ENCODE measurements around the gene PRKG1.
"Not testable (repeated sequence)": the region's sequence is repeated elsewhere in the genome, so short reads cannot be mapped to it uniquely, and the experiment has no call there.

The PRKG1 gene

GRCh38 chr10:51119441-51119840 is 45.2 kb downstream of the PRKG1 start:
- DNase-seq: no peak

- no peak for DNase-seq
Observed at GRCh38 chr10:51121861-51122260, 47.6 kb downstream of the PRKG1 start.

- DNase-seq: no peak
Observed at GRCh38 chr10:51124852-51125251, 50.6 kb downstream of the PRKG1 start.

- no peak for DNase-seq
Observed at GRCh38 chr10:51125518-51125917, 51.2 kb downstream of the PRKG1 start.

- no peak for DNase-seq
Observed at GRCh38 chr10:51129946-51130544, 55.8 kb downstream of the PRKG1 start.

- DNase-seq: no peak
Observed at GRCh38 chr10:51137756-51138529, 63.7 kb downstream of the PRKG1 start.

GRCh38 chr10:51139176-51139575 is 64.9 kb downstream of the PRKG1 start:
- DNase-seq: no peak

GRCh38 chr10:51141010-51141409 is 66.7 kb downstream of the PRKG1 start:
- DNase-seq: no peak

- DNase-seq: no peak
Observed at GRCh38 chr10:51144161-51144781, 70.0 kb downstream of the PRKG1 start.

- DNase-seq: no peak
Observed at GRCh38 chr10:51145375-51145774, 71.1 kb downstream of the PRKG1 start.

GRCh38 chr10:51147644-51148399 is 73.5 kb downstream of the PRKG1 start:
- no peak for DNase-seq

GRCh38 chr10:51156926-51157325 is 82.6 kb downstream of the PRKG1 start:
- DNase-seq: peak in 1 of 2 experiments; percentile 3

GRCh38 chr10:51158832-51159231 is 84.5 kb downstream of the PRKG1 start:
- DNase-seq: no peak

GRCh38 chr10:51159841-51160240 is 85.6 kb downstream of the PRKG1 start:
- no peak for DNase-seq

GRCh38 chr10:51162002-51162401 is 87.7 kb downstream of the PRKG1 start:
- peak; percentile 15 to 21 for DNase-seq

- not testable (repeated sequence) for DNase-seq
Observed at GRCh38 chr10:51163380-51164049, 89.2 kb downstream of the PRKG1 start.

GRCh38 chr10:51168086-51168815 is 94.0 kb downstream of the PRKG1 start:
- DNase-seq: no peak

GRCh38 chr10:51169111-51169510 is 94.8 kb downstream of the PRKG1 start:
- DNase-seq: no peak

- DNase-seq: no peak
Observed at GRCh38 chr10:51170518-51171245, 96.4 kb downstream of the PRKG1 start.

GRCh38 chr10:51171946-51172345 is 97.7 kb downstream of the PRKG1 start:
- no peak for DNase-seq

GRCh38 chr10:51176976-51177695 is 102.8 kb downstream of the PRKG1 start:
- DNase-seq: no peak
